Measurements from ENCODE around the gene PSRC1. TPM values are rescaled to one million over a fixed set of nuclear protein-coding genes. Genes with fewer than 3 reads are reported as not detected.

The PSRC1 gene
- total RNA-seq, 8 experiments from 2014 or later = 7.0 to 118 (median 12.9) TPM

DNA sequence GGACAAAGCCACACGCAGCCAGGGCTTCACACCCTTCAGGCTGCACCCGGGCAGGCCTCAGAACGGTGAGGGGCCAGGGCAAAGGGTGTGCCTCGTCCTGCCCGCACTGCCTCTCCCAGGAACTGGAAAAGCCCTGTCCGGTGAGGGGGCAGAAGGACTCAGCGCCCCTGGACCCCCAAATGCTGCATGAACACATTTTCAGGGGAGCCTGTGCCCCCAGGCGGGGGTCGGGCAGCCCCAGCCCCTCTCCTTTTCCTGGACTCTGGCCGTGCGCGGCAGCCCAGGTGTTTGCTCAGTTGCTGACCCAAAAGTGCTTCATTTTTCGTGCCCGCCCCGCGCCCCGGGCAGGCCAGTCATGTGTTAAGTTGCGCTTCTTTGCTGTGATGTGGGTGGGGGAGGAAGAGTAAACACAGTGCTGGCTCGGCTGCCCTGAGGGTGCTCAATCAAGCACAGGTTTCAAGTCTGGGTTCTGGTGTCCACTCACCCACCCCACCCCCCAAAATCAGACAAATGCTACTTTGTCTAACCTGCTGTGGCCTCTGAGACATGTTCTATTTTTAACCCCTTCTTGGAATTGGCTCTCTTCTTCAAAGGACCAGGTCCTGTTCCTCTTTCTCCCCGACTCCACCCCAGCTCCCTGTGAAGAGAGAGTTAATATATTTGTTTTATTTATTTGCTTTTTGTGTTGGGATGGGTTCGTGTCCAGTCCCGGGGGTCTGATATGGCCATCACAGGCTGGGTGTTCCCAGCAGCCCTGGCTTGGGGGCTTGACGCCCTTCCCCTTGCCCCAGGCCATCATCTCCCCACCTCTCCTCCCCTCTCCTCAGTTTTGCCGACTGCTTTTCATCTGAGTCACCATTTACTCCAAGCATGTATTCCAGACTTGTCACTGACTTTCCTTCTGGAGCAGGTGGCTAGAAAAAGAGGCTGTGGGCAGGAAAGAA is 8.1 kb downstream of the PSRC1 start:
- peak overlapping the region; percentile 38 to 41 for H3K27ac ChIP-seq
- H3K4me1 ChIP-seq (replicated peaks in 1 of 2) = peaks cover 23 to 24% of the 10 kb centered on the region in 2 donors
- in situ Hi-C loops (cut with MboI; ENCODE audit: low pct_unique_long_range_greater_than_20kb in 2 of 9, low sequenced_read_pairs in 9 of 9, unreplicated experiment in 9 of 9) = loop anchor here in 3 of 9 experiments (10.0 to 25.0 kb wide), 2 partner anchors 112 to 120 kb away; partner anchors contain the start of gene SORT1 (in 3 of the 3)
- 17 to 80% (median 42%) methylated on average over 2 to 18 of the region's 24 CpGs; no CpG with 5 or more reads in 4 of the 10 experiments for WGBS, 10 experiments
- no peak overlapping the region for H3K4me3 ChIP-seq
- peak; percentile 8 to 75 (median 64) for ATAC-seq (replicated peaks in 6 of 8)

GRCh38 chr1:109273570-109274288 is 9.2 kb downstream of the PSRC1 start:
- WGBS, 10 experiments = 44 to 93% (median 67%) methylated on average over 3 to 12 of the region's 30 CpGs; no CpG with 5 or more reads in 3 of the 10 experiments
- H3K4me1 ChIP-seq (replicated peaks in 1 of 2) = peaks cover 23 to 24% of the 10 kb centered on the region in 2 donors
- ATAC-seq (replicated peaks in 6 of 8) = no peak
- peak overlapping the region in 1 of 2 donors; percentile 41 for H3K27ac ChIP-seq
- in situ Hi-C loops (cut with MboI; ENCODE audit: low pct_unique_long_range_greater_than_20kb in 2 of 9, low sequenced_read_pairs in 9 of 9, unreplicated experiment in 9 of 9) = loop anchor here in 3 of 9 experiments (10.0 to 25.0 kb wide), 2 partner anchors 114 to 121 kb away; partner anchors contain the start of gene SORT1 (in 3 of the 3)
- H3K4me3 ChIP-seq = no peak overlapping the region

DNA sequence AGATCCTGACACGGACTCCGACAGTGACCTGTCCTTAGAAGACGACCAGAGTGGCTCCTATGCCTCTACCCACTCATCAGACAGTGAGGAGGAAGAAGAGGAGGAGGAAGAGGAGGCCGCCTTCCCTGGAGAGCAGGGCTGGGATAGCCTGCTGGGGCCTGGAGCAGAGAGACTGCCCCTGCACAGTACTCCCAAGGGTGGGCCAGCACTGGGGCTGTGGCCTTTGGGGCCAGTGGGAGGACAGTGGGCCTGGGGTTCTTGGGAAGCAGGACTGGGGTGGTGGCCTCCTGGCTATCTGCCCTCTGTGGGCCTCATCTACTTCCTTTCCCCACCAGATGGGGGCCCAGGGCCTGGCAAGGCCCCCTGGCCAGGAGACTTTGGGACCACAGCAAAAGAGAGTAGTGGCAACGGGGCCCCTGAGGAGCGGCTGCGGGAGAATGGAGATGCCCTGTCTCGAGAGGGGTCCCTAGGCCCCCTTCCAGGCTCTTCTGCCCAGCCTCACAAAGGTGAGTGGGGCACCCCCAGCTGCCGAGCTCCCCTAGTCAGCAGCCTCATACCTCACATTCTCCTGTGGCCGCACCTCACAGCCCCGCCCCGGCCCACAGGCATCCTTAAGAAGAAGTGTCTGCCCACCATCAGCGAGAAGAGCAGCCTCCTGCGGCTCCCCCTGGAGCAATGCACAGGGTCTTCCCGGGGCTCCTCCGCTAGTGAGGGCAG is 10.0 kb downstream of the PSRC1 start:
- H3K4me3 ChIP-seq = no peak overlapping the region
- in situ Hi-C loops (cut with MboI; ENCODE audit: low pct_unique_long_range_greater_than_20kb in 2 of 9, low sequenced_read_pairs in 9 of 9, unreplicated experiment in 9 of 9) = loop anchor here in 3 of 9 experiments (10.0 to 25.0 kb wide), 2 partner anchors 114 to 122 kb away; partner anchors contain the start of gene SORT1 (in 3 of the 3)
- H3K27ac ChIP-seq = no peak overlapping the region
- WGBS, 10 experiments = 80 to 100% (median 93%) methylated on average over 1 to 9 of the region's 16 CpGs; no CpG with 5 or more reads in 6 of the 10 experiments
- peaks cover 23 to 24% of the 10 kb centered on the region in 2 donors for H3K4me1 ChIP-seq (replicated peaks in 1 of 2)
- ATAC-seq (replicated peaks in 6 of 8) = peak in 1 of 8 experiments; percentile 0

DNA sequence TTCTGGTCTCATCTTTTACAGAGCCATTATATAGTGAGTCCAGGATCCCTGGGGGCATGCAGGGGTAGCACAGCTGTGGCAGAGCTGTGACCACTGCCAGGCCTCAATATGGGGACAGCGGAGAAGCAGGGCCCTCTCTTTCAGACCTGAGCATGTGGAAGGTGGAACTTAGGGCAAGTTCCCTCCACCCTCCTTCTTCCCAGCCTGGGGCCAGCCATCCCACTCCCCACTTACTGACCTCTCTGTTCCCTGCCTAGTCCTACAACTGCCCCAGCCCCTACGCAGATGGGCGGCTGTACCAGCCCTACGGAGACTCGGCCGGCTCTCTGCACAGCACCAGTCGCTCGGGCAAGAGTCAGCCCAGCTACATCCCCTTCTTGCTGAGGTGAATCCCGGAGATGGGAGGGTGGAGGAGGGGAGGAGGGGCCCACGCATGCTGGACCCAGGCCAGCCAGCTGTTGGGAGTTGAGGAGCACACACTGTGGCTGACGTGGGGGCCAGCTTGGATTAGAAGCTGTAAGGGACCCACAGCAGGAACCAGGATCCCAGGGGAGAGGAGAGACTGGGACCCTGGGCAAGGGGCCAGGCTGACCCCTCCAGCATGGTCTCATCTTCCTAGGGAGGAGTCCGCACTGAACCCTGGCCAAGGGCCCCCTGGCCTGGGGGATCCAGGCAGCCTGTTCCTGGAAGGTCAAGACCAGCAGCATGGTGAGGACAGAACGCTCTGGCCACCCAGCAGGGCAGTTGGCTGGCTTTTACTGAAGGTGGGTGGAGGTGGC is 10.7 kb downstream of the PSRC1 start:
- WGBS, 10 experiments = 79 to 100% (median 98%) methylated on average over 1 to 13 of the region's 13 CpGs; no CpG with 5 or more reads in 4 of the 10 experiments
- Histone ChIP-seq H3K4me1 (replicated peaks in 1 of 2) (peaks cover 17 to 19% of the 10 kb centered on the region in 2 donors), H3K4me3 (no peak overlapping the region), H3K27ac (no peak overlapping the region)
- ATAC-seq (replicated peaks in 6 of 8) = no peak
- in situ Hi-C loops (cut with MboI; ENCODE audit: low pct_unique_long_range_greater_than_20kb in 2 of 9, low sequenced_read_pairs in 9 of 9, unreplicated experiment in 9 of 9) = loop anchor here in 3 of 9 experiments (10.0 to 25.0 kb wide), 2 partner anchors 115 to 123 kb away; partner anchors contain the start of gene SORT1 (in 3 of the 3)

DNA sequence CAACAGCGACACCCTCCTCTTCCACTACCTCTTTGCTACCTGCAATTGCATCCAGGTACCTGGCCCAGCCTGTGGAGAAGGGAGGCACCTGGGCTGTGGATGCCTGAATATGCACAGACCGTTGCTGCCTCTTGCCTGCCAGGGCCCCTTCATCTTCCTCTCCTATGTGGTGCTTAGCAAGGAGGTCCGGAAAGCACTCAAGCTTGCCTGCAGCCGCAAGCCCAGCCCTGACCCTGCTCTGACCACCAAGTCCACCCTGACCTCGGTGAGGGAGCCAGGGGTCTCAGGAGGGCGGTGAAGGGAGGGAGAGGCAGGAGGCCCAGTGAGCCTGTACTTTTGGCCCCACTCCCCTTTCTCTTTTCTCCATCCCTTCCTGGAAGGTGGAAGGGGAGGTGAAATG is 11.5 kb downstream of the PSRC1 start:
- peaks cover 16 to 17% of the 10 kb centered on the region in 2 donors for H3K4me1 ChIP-seq (replicated peaks in 1 of 2)
- H3K4me3 ChIP-seq = no peak overlapping the region
- in situ Hi-C loops (cut with MboI; ENCODE audit: low pct_unique_long_range_greater_than_20kb in 2 of 9, low sequenced_read_pairs in 9 of 9, unreplicated experiment in 9 of 9) = loop anchor here in 3 of 9 experiments (10.0 to 25.0 kb wide), 2 partner anchors 116 to 123 kb away; partner anchors contain the start of gene SORT1 (in 3 of the 3)
- ATAC-seq (replicated peaks in 6 of 8) = no peak
- WGBS, 10 experiments = 17 to 100% (median 93%) methylated on average over 1 to 4 of the region's 6 CpGs; no CpG with 5 or more reads in 4 of the 10 experiments
- H3K27ac ChIP-seq = no peak overlapping the region

DNA sequence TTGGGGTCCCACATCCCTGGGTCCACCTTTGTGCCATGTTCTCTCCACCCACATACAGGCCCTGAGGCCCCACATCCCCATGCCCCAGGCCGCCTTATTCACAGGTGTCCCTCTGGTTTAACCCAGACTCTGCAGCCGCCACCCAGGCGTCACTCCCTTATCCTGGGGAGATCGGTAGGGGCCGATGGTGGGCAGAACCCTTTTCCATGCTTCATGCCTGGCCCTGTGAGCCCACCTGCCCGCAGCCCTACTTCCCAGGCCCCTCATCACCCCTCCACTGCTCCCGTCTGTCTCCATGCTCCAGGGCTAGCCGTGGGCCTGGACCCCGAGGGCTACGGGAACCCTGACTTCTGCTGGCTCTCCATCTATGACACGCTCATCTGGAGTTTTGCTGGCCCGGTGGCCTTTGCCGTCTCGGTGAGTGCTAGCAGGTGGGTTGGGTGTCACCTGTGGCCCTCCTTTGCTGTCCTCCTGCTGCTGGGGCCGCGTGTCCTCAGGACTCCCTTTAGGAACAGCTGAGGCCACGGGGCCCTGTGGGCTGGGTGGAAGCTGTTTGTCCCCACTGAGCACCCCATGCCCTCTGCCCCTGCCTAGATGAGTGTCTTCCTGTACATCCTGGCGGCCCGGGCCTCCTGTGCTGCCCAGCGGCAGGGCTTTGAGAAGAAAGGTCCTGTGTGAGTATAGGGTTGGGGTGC is 12.2 kb downstream of the PSRC1 start:
- Histone ChIP-seq H3K4me1 (replicated peaks in 1 of 2) (peaks cover 16 to 17% of the 10 kb centered on the region in 2 donors), H3K4me3 (no peak overlapping the region), H3K27ac (no peak overlapping the region)
- in situ Hi-C loops (cut with MboI; ENCODE audit: low pct_unique_long_range_greater_than_20kb in 2 of 9, low sequenced_read_pairs in 9 of 9, unreplicated experiment in 9 of 9) = loop anchor here in 3 of 9 experiments (10.0 to 25.0 kb wide), 2 partner anchors 117 to 124 kb away; partner anchors contain the start of gene SORT1 (in 3 of the 3)
- 91 to 95% (median 94%) methylated on average over 4 to 7 of the region's 20 CpGs; no CpG with 5 or more reads in 7 of the 10 experiments for WGBS, 10 experiments
- ATAC-seq (replicated peaks in 6 of 8) = no peak

- no peak overlapping the region for H3K27ac ChIP-seq
- H3K4me3 ChIP-seq = no peak overlapping the region
- 20 to 100% (median 94%) methylated on average over 1 to 17 of the region's 17 CpGs; no CpG with 5 or more reads in 6 of the 10 experiments for WGBS, 10 experiments
- no peak for ATAC-seq (replicated peaks in 6 of 8)
- in situ Hi-C loops (cut with MboI; ENCODE audit: low pct_unique_long_range_greater_than_20kb in 2 of 9, low sequenced_read_pairs in 9 of 9, unreplicated experiment in 9 of 9) = loop anchor here in 3 of 9 experiments (10.0 to 25.0 kb wide), 2 partner anchors 117 to 125 kb away; partner anchors contain the start of gene SORT1 (in 3 of the 3)
- peaks cover 11 to 13% of the 10 kb centered on the region in 2 donors for H3K4me1 ChIP-seq (replicated peaks in 1 of 2)
These were observed 12.8 kb downstream of the PSRC1 start for GRCh38 chr1:109269981-109270622.

DNA sequence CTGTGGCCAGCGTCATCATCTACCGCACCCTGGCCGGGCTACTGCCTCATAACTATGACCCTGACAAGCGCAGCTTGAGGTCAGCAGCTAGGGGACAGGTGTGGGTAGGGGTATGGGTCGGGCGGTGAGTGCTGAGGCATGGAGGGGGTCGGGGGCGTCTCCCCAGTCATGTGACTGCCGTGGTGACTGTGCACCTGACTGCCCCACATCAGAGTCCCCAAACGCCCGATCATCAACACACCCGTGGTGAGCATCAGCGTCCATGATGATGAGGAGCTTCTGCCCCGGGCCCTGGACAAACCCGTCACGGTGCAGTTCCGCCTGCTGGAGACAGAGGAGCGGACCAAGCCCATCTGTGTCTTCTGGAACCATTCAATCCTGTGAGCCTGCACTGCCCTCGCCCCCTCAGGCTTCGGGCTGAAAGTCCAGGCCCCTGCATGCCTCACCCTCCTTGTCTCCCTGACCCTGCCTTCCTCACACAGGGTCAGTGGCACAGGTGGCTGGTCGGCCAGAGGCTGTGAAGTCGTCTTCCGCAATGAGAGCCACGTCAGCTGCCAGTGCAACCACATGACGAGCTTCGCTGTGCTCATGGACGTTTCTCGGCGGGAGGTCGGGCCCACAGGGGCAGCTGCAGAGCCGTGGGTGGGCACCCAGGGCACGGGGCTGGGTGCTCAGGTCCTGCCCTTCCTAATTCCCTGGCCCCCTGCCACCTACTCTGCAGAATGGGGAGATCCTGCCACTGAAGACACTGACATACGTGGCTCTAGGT is 13.5 kb downstream of the PSRC1 start:
- Histone ChIP-seq H3K4me1 (replicated peaks in 1 of 2) (peaks cover 4 to 6% of the 10 kb centered on the region in 2 donors), H3K4me3 (no peak overlapping the region), H3K27ac (no peak overlapping the region)
- 88 to 100% (median 100%) methylated on average over 1 to 21 of the region's 33 CpGs; no CpG with 5 or more reads in 5 of the 10 experiments for WGBS, 10 experiments
- ATAC-seq (replicated peaks in 6 of 8) = peak in 2 of 8 experiments; percentile 7 to 16
- in situ Hi-C loops (cut with MboI; ENCODE audit: low pct_unique_long_range_greater_than_20kb in 2 of 9, low sequenced_read_pairs in 9 of 9, unreplicated experiment in 9 of 9) = loop anchor here in 2 of 9 experiments (25.0 kb wide), 1 partner anchor 118 kb away; the partner anchor contains the start of gene SORT1 (in 2 of the 2)

- WGBS, 10 experiments = 80 to 100% (median 94%) methylated on average over 1 to 7 of the region's 29 CpGs; no CpG with 5 or more reads in 6 of the 10 experiments
- in situ Hi-C loops (cut with MboI; ENCODE audit: low pct_unique_long_range_greater_than_20kb in 2 of 9, low sequenced_read_pairs in 9 of 9, unreplicated experiment in 9 of 9) = loop anchor here in 2 of 9 experiments (25.0 kb wide), 1 partner anchor 119 kb away; the partner anchor contains the start of gene SORT1 (in 2 of the 2)
- Histone ChIP-seq H3K4me3 (no peak overlapping the region), H3K27ac (no peak overlapping the region), H3K4me1 (replicated peaks in 1 of 2) (peaks cover 0 to 5% of the 10 kb centered on the region in 2 donors)
- peak in 1 of 8 experiments; percentile 3 for ATAC-seq (replicated peaks in 6 of 8)
These were observed 14.3 kb downstream of the PSRC1 start for GRCh38 chr1:109268431-109269211.
